HCT116 (cell line): ENCODE data around the gene PAFAH1B1. TPM values are rescaled to one million over a fixed set of nuclear protein-coding genes. Genes with fewer than 3 reads are reported as not detected.
"Not testable (repeated sequence)": the region's sequence is repeated elsewhere in the genome, so short reads cannot be mapped to it uniquely, and the experiment has no call there.

Experiments
- ATAC-seq: fragments of 200-7000 bp; cut with Tn5 transposase; 2 replicates; pipeline ENCODE4 v1.9.1; 2020; ENCODE audit warnings: mild to moderate bottlenecking, moderate library complexity
- BruUV-seq: library from RNA; stranded (reverse); fragments of 400-500 nt; replicated peaks from 2 replicates; lab custom pipeline; 2021; lab: Mats Ljungman, UMichigan
- CTCF ChIA-PET: fragments of 300-600 bp; sonication (Branson Sonifier 250); formaldehyde crosslinking; loops from one replicate; lab custom pipeline; 2021; ENCODE audit warnings: antibody characterized with exemption; lab: Charles Lee
- POLR2A ChIA-PET: fragments of 300-600, 350-600 bp; sonication (Branson Sonifier 250); formaldehyde crosslinking; loops from one replicate; lab custom pipeline; 2021; ENCODE audit warnings: antibody characterized with exemption; lab: Charles Lee
- RAD21 ChIA-PET, 2 experiments: fragments of 300-600 bp; sonication (Branson Sonifier 250); formaldehyde crosslinking; loops; one replicate each; lab custom pipeline; 2023; ENCODE audit warnings: low total read pairs in 2 of 2; ENCODE audit not compliant: uncharacterized antibody in 2 of 2, unreplicated experiment in 2 of 2, low non-redundant PET in 1 of 2; lab: Charles Lee
- DNase-seq: peaks from one replicate; pipeline ENCODE4 v3.0.0-alpha.2; 2010; ENCODE audit warnings: low read depth, low spot score
- H2AFZ ChIP-seq: fragments of 200-600 bp; shearing (Covaris generic), sonication (generic); 2 replicates; pipeline ENCODE4 v1.6.1; 2017; ENCODE audit warnings: low read depth, mixed run types, mixed read lengths, antibody characterized with exemption, low read length; ENCODE audit not compliant: poor library complexity, severe bottlenecking
- H3K27ac ChIP-seq: 2 replicates; pipeline ENCODE4 v1.5.1; 2012; ENCODE audit warnings: low read depth, low read length
- H3K27me3 ChIP-seq: fragments of 200-600 bp; sonication (generic); 2 replicates; pipeline ENCODE4 v1.6.1; 2016; ENCODE audit warnings: mixed run types, low read length, mixed read lengths; ENCODE audit not compliant: insufficient read depth
- H3K36me3 ChIP-seq, 2 experiments: fragments of 200-500 bp in 1 of 2; fragments of 200-600 bp in 1 of 2; sonication (Bioruptor generic) in 1 of 2; sonication (generic) in 1 of 2; 2 replicates each; pipeline versions ENCODE4 v1.5.1 to v1.6.1; 2014 to 2016; ENCODE audit warnings: low read length in 2 of 2, inconsistent platforms in 1 of 2, mixed read lengths in 1 of 2, mixed run types in 1 of 2; ENCODE audit not compliant: insufficient read depth in 2 of 2, control insufficient read depth in 1 of 2
- H3K4me1 ChIP-seq, 2 experiments: fragments of 200-600 bp in 1 of 2; sonication (generic) in 1 of 2; 2 replicates each; pipeline versions ENCODE4 v1.5.1 to v1.6.1; 2012 to 2017; ENCODE audit warnings: low read length in 2 of 2, inconsistent platforms in 1 of 2, mild to moderate bottlenecking in 1 of 2, mixed read lengths in 1 of 2, mixed run types in 1 of 2, moderate library complexity in 1 of 2; ENCODE audit not compliant: insufficient read depth in 2 of 2, control insufficient read depth in 1 of 2
- H3K4me2 ChIP-seq: fragments of 200-600 bp; sonication (generic); 2 replicates; pipeline ENCODE4 v1.6.1; 2017; ENCODE audit warnings: mixed run types, low read length, mixed read lengths
- H3K4me3 ChIP-seq, 2 experiments: fragments of 200-600 bp in 1 of 2; sonication (generic) in 1 of 2; replicated peaks in 1 of 2; 2 replicates each; pipeline ENCODE4 v1.5.1; 2011 to 2016; ENCODE audit warnings: low read length in 2 of 2, control low read depth in 1 of 2, low read depth in 1 of 2, mild to moderate bottlenecking in 1 of 2, mixed read lengths in 1 of 2, mixed run types in 1 of 2
- H3K79me2 ChIP-seq: fragments of 200-600 bp; sonication (generic); 2 replicates; pipeline ENCODE4 v1.6.1; 2017; ENCODE audit warnings: mild to moderate bottlenecking, mixed run types, low read length, moderate library complexity, mixed read lengths; ENCODE audit not compliant: insufficient read depth
- H3K9ac ChIP-seq: fragments of 200-600 bp; sonication (generic); 2 replicates; pipeline ENCODE4 v1.6.1; 2016; ENCODE audit warnings: low read length, mixed read lengths
- H3K9me2 ChIP-seq: fragments of 200-600 bp; sonication (generic), shearing (Covaris generic); 2 replicates; pipeline ENCODE4 v1.6.1; 2017; ENCODE audit warnings: mixed run types, mild to moderate bottlenecking, moderate library complexity; ENCODE audit not compliant: insufficient read depth
- H3K9me3 ChIP-seq, 2 experiments: fragments of 200-500 bp in 1 of 2; fragments of 200-600 bp in 1 of 2; sonication (Bioruptor generic) in 1 of 2; sonication (generic) in 1 of 2; 2 replicates each; pipeline ENCODE4 v1.6.1; 2014 to 2017; ENCODE audit warnings: low read length in 2 of 2, mixed read lengths in 2 of 2, inconsistent platforms in 1 of 2, low read depth in 1 of 2, mild to moderate bottlenecking in 1 of 2, mixed run types in 1 of 2, moderate library complexity in 1 of 2; ENCODE audit not compliant: control insufficient read depth in 1 of 2, insufficient read depth in 1 of 2
- H4K20me1 ChIP-seq: fragments of 200-600 bp; sonication (generic), shearing (Covaris generic); 2 replicates; pipeline ENCODE4 v1.6.1; 2017; ENCODE audit warnings: mixed run types, mild to moderate bottlenecking, moderate library complexity; ENCODE audit not compliant: insufficient read depth
- YY1 ChIP-seq: IDR thresholded peaks from 2 replicates; pipeline ENCODE4 v1.6.1; 2011; ENCODE audit warnings: low read length, low read depth, moderate library complexity, mild to moderate bottlenecking; ENCODE audit not compliant: insufficient replicate concordance; ENCODE audit errors: extremely low read depth
- intact Hi-C: fragments of 100-400 bp; cut with micrococcal nuclease; formaldehyde crosslinking; loops from 2 replicates; pipeline ENCODE4 v1.10.0; 2022
- total RNA-seq: library from RNA; stranded (reverse); gene quantifications from one replicate; pipeline ENCODE4 v1.2.1, GENCODE V29; 2021; ENCODE audit not compliant: unreplicated experiment

Gene PAFAH1B1
- total RNA-seq, 1 experiment from 2014 or later = 113 TPM

DNA sequence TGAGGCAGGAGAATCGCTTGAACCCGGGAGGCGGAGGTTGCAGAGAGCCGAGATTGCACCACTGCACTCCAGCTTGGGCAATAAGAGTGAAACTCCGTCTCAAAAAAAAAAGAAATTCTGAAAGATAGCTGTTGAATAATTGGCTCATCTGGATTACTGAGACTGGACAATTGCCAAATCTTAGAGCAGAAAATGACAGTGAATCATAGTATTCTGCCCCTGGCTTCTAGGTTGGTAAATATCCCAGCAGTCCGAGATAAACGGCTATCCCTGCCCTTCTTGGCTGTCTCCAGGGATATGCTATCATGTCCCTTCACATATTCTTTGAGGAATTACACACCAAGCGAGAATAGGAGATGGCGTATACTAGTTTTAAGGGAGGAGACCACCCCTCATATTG, 46.3 kb upstream of the PAFAH1B1 start:
- ChIA-PET POLR2A (no interaction called here), RAD21 (interaction anchor here in 1 of 2 experiments (1.1 kb wide), 1 partner anchor 115 kb away, joined by 6 read pairs; no protein-coding TSS in a partner anchor), CTCF (no interaction called here)
- H3K4me3 ChIP-seq = no peak overlapping the region
- H3K9me3 ChIP-seq = no peaks in the 10 kb centered on the region
- DNase-seq (no peak), ATAC-seq (no peak)
- no peak overlapping the region for H3K4me2 ChIP-seq
- H3K4me1 ChIP-seq = no peaks in the 10 kb centered on the region
- BruUV-seq = no TSS peak
- no peaks in the 10 kb centered on the region for H3K36me3 ChIP-seq
- no peaks in the 10 kb centered on the region for H3K9me2 ChIP-seq
- H4K20me1 ChIP-seq = no peaks in the 10 kb centered on the region
- no peak for TF ChIP-seq YY1
- H3K79me2 ChIP-seq = no peaks in the 10 kb centered on the region
- no peak overlapping the region for H3K27ac ChIP-seq
- H2AFZ ChIP-seq = no peak overlapping the region
- H3K9ac ChIP-seq = no peak overlapping the region
- intact Hi-C loops = no loop called here
- no peaks in the 10 kb centered on the region for H3K27me3 ChIP-seq

DNA sequence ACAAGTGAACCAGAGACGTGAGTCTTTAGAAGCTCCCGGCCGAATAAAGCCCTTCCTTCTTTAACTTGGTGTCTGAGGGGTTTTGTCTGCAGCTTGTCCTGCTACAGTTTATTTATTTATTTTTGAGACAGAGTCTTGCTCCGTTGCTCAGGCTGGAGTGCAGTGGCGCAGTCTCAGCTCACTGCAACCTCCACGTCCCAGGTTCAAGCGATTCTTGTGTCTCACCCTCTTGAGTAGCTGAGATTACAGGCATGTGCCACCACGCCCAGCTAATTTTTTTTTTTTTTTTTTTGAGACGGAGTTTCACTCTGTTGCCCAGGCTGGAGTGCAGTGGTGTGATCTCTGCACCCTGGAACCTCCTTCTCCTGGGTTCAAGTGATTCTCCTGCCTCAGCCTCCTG, 45.4 kb upstream of the PAFAH1B1 start:
- H3K4me2 ChIP-seq, H3K4me1 ChIP-seq, H3K9ac ChIP-seq, H3K79me2 ChIP-seq, intact Hi-C loops, H3K9me2 ChIP-seq, H3K36me3 ChIP-seq, H3K27me3 ChIP-seq, CTCF ChIA-PET, BruUV-seq, ATAC-seq, H3K27ac ChIP-seq, H2AFZ ChIP-seq, DNase-seq, H3K4me3 ChIP-seq, RAD21 ChIA-PET, H4K20me1 ChIP-seq, H3K9me3 ChIP-seq: not testable (repeated sequence)
- POLR2A ChIA-PET = interaction anchor here (1.1 kb wide), 1 partner anchor 24 kb away, joined by 3 read pairs; no protein-coding TSS in a partner anchor
